SK-N-SH treated with all-trans-retinoic acid at 6 μM for 48 hours (cell line): ENCODE measurements around the gene TRIML1.

Experiments
- ATAC-seq: fragments of 200-7000 bp; cut with Tn5 transposase; 3 replicates; pipeline ENCODE4 v1.9.1; 2020; ENCODE audit warnings: mild to moderate bottlenecking, moderate library complexity
- BACH2 ChIP-seq: fragments of 250-450 bp; sonication (Bioruptor Pico); IDR thresholded peaks from 2 replicates; pipeline ENCODE4 v1.9.0; 2021; ENCODE audit warnings: mild to moderate bottlenecking, borderline replicate concordance
- CSDC2 ChIP-seq: fragments of 250-450 bp; sonication (Bioruptor Pico); IDR thresholded peaks from 2 replicates; pipeline ENCODE4 v1.5.0; 2020; ENCODE audit warnings: mild to moderate bottlenecking, moderate library complexity
- ESRRG ChIP-seq: fragments of 250-450 bp; sonication (Bioruptor Pico); IDR thresholded peaks from 2 replicates; pipeline ENCODE4 v1.6.1; 2021; ENCODE audit warnings: mild to moderate bottlenecking
- GLIS3 ChIP-seq: fragments of 250-450 bp; sonication (Bioruptor Pico); IDR thresholded peaks from 2 replicates; pipeline ENCODE4 v1.5.0; 2020; ENCODE audit warnings: mild to moderate bottlenecking, moderate library complexity
- ISL1 ChIP-seq: fragments of 250-450 bp; sonication (Bioruptor Pico); IDR thresholded peaks from 2 replicates; pipeline ENCODE4 v2.1.2; 2022; ENCODE audit warnings: mild to moderate bottlenecking, moderate library complexity
- OSR1 ChIP-seq: fragments of 250-450 bp; sonication (Bioruptor Pico); IDR thresholded peaks from 2 replicates; pipeline ENCODE4 v1.8.0; 2022; ENCODE audit warnings: moderate library complexity, mild to moderate bottlenecking, inconsistent platforms
- PPARA ChIP-seq: fragments of 250-450 bp; sonication (Bioruptor Pico); IDR thresholded peaks from 2 replicates; pipeline ENCODE4 v1.5.0; 2020; ENCODE audit warnings: mild to moderate bottlenecking, borderline replicate concordance
- RARB ChIP-seq: fragments of 250-450 bp; sonication (Bioruptor Pico); IDR thresholded peaks from 2 replicates; pipeline ENCODE4 v1.8.0; 2021; ENCODE audit warnings: mild to moderate bottlenecking, moderate library complexity
- TCF4 ChIP-seq: fragments of 250-450 bp; sonication (Bioruptor Pico); IDR thresholded peaks from 2 replicates; pipeline ENCODE4 v1.8.0; 2021; ENCODE audit warnings: mild to moderate bottlenecking, moderate library complexity, borderline replicate concordance
- TOX ChIP-seq: fragments of 250-450 bp; sonication (Bioruptor Pico); IDR thresholded peaks from 2 replicates; pipeline ENCODE4 v1.8.0; 2021; ENCODE audit warnings: mild to moderate bottlenecking, moderate library complexity, borderline replicate concordance
- ZC3H10 ChIP-seq: fragments of 250-450 bp; sonication (Bioruptor Pico); IDR thresholded peaks from 2 replicates; pipeline ENCODE4 v1.5.1; 2021; ENCODE audit warnings: mild to moderate bottlenecking, moderate library complexity
- ZFP3 ChIP-seq: fragments of 250-450 bp; sonication (Bioruptor Pico); IDR thresholded peaks from 2 replicates; pipeline ENCODE4 v1.5.0; 2020; ENCODE audit warnings: mild to moderate bottlenecking, moderate library complexity
- ZFP30 ChIP-seq: fragments of 450-650 bp; formaldehyde crosslinking; IDR thresholded peaks from 2 replicates; pipeline ENCODE4 v1.5.0; 2022; ENCODE audit warnings: mild to moderate bottlenecking, moderate library complexity
- ZNF70 ChIP-seq: fragments of 450-650 bp; formaldehyde crosslinking; IDR thresholded peaks from 2 replicates; pipeline ENCODE4 v1.5.0; 2020; ENCODE audit warnings: mild to moderate bottlenecking, moderate library complexity
- ZNF8 ChIP-seq: fragments of 450-650 bp; formaldehyde crosslinking; IDR thresholded peaks from 2 replicates; pipeline ENCODE4 v1.5.0; 2020; ENCODE audit warnings: mild to moderate bottlenecking, moderate library complexity
- TF ChIP-seq, protein P1 (sequence below): fragments of 250-450 bp; sonication (Bioruptor Pico); IDR thresholded peaks from 2 replicates; pipeline ENCODE4 v1.5.1; 2021; ENCODE audit warnings: mild to moderate bottlenecking, moderate library complexity
- TF ChIP-seq, protein P2 (sequence below): fragments of 250-450 bp; sonication (Bioruptor Pico); IDR thresholded peaks from 2 replicates; pipeline ENCODE4 v1.8.0; 2020; ENCODE audit warnings: mild to moderate bottlenecking, moderate library complexity, borderline replicate concordance
- TF ChIP-seq, protein P3 (sequence below): fragments of 250-450 bp; sonication (Bioruptor Pico); IDR thresholded peaks from 2 replicates; pipeline ENCODE4 v1.5.0; 2020; ENCODE audit warnings: mild to moderate bottlenecking, moderate library complexity
- TF ChIP-seq, protein P4 (sequence below): fragments of 250-450 bp; sonication (Bioruptor Pico); IDR thresholded peaks from 2 replicates; pipeline ENCODE4 v1.5.1; 2020; ENCODE audit warnings: low read depth, mild to moderate bottlenecking, moderate library complexity
- TF ChIP-seq, protein P5 (sequence below): fragments of 250-450 bp; sonication (Bioruptor Pico); IDR thresholded peaks from 2 replicates; pipeline ENCODE4 v1.8.0; 2021; ENCODE audit warnings: low read depth, mild to moderate bottlenecking, moderate library complexity, borderline replicate concordance

TRIML1 gene, protein sequence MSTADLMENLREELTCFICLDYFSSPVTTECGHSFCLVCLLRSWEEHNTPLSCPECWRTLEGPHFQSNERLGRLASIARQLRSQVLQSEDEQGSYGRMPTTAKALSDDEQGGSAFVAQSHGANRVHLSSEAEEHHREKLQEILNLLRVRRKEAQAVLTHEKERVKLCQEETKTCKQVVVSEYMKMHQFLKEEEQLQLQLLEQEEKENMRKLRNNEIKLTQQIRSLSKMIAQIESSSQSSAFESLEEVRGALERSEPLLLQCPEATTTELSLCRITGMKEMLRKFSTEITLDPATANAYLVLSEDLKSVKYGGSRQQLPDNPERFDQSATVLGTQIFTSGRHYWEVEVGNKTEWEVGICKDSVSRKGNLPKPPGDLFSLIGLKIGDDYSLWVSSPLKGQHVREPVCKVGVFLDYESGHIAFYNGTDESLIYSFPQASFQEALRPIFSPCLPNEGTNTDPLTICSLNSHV

DNA sequence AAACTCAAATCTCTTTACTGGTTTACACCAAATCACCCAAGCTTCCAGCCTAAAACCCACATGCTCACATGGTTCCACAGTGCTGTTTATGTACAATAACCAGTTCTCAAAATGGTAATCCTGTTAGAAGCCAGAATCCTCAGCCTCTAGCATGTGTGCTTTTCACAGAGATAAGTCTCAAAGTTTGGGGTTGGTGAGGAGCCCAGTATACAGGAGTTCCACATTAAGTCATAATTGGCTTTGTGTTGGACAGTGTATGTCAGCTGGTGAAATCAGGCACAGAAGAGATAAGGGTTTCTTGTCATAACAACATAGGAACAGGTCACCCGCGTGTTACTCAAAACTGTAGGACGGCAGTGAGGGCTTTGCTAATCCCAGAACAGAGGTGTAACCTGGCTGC lies at the start of gene TRIML1:
TRIML1 (plus strand) TSS at position 301 of the 400 bp plus-strand sequence. CDS start 118 bp downstream, outside the sequence.
- TF ChIP-seq GLIS3 (CRISPR knock-in tag) = no peak
- no peak for TF ChIP-seq PPARA (CRISPR knock-in tag)
- TF ChIP-seq ZFP3 (CRISPR knock-in tag) = no peak
- no peak for TF ChIP-seq RARB (CRISPR knock-in tag)
- no peak for TF ChIP-seq ZNF8 (CRISPR knock-in tag)
- TF ChIP-seq, protein P1, sequence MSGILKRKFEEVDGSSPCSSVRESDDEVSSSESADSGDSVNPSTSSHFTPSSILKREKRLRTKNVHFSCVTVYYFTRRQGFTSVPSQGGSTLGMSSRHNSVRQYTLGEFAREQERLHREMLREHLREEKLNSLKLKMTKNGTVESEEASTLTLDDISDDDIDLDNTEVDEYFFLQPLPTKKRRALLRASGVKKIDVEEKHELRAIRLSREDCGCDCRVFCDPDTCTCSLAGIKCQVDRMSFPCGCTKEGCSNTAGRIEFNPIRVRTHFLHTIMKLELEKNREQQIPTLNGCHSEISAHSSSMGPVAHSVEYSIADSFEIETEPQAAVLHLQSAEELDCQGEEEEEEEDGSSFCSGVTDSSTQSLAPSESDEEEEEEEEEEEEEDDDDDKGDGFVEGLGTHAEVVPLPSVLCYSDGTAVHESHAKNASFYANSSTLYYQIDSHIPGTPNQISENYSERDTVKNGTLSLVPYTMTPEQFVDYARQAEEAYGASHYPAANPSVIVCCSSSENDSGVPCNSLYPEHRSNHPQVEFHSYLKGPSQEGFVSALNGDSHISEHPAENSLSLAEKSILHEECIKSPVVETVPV = no peak
- TF ChIP-seq, protein P2, sequence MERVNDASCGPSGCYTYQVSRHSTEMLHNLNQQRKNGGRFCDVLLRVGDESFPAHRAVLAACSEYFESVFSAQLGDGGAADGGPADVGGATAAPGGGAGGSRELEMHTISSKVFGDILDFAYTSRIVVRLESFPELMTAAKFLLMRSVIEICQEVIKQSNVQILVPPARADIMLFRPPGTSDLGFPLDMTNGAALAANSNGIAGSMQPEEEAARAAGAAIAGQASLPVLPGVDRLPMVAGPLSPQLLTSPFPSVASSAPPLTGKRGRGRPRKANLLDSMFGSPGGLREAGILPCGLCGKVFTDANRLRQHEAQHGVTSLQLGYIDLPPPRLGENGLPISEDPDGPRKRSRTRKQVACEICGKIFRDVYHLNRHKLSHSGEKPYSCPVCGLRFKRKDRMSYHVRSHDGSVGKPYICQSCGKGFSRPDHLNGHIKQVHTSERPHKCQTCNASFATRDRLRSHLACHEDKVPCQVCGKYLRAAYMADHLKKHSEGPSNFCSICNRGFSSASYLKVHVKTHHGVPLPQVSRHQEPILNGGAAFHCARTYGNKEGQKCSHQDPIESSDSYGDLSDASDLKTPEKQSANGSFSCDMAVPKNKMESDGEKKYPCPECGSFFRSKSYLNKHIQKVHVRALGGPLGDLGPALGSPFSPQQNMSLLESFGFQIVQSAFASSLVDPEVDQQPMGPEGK (CRISPR knock-in tag) = no peak
- TF ChIP-seq BACH2 (CRISPR knock-in tag) = no peak
- no peak for TF ChIP-seq OSR1 (CRISPR knock-in tag)
- TF ChIP-seq TCF4 = no peak
- no peak for TF ChIP-seq CSDC2 (CRISPR knock-in tag)
- no peak for ATAC-seq

DNA sequence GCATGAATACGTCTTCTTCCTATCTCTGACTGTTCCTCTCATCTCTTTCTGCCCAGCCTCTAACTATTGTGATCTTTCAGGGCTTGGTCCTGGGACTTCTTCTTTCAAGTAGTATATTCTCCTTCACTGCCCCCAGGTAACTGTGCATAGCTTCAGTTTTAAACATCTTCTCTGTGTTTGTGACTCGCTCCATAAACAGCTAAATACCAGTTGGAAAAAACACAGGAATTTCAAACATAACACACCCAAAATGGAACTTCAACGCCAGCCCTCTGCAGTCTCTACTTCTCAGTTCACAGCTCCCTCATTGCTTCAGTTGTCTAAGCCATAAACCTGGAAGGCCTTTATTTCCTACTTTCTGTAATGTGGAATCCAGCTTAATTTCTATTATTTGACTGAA lies 46.4 kb upstream of the TRIML1 start:
- no peak for ATAC-seq
- TF ChIP-seq ZC3H10 (no peak), OSR1 (CRISPR knock-in tag) (no peak), GLIS3 (CRISPR knock-in tag) (no peak), CSDC2 (CRISPR knock-in tag) (no peak), BACH2 (CRISPR knock-in tag) (no peak), ZFP30 (CRISPR knock-in tag) (no peak), ZNF70 (CRISPR knock-in tag) (no peak), ZFP3 (CRISPR knock-in tag) (no peak), TOX (CRISPR knock-in tag) (no peak), ESRRG (CRISPR knock-in tag) (no peak), RARB (CRISPR knock-in tag) (no peak), PPARA (CRISPR knock-in tag) (no peak), ISL1 (CRISPR knock-in tag) (no peak), TCF4 (no peak)
- TF ChIP-seq, protein P3, sequence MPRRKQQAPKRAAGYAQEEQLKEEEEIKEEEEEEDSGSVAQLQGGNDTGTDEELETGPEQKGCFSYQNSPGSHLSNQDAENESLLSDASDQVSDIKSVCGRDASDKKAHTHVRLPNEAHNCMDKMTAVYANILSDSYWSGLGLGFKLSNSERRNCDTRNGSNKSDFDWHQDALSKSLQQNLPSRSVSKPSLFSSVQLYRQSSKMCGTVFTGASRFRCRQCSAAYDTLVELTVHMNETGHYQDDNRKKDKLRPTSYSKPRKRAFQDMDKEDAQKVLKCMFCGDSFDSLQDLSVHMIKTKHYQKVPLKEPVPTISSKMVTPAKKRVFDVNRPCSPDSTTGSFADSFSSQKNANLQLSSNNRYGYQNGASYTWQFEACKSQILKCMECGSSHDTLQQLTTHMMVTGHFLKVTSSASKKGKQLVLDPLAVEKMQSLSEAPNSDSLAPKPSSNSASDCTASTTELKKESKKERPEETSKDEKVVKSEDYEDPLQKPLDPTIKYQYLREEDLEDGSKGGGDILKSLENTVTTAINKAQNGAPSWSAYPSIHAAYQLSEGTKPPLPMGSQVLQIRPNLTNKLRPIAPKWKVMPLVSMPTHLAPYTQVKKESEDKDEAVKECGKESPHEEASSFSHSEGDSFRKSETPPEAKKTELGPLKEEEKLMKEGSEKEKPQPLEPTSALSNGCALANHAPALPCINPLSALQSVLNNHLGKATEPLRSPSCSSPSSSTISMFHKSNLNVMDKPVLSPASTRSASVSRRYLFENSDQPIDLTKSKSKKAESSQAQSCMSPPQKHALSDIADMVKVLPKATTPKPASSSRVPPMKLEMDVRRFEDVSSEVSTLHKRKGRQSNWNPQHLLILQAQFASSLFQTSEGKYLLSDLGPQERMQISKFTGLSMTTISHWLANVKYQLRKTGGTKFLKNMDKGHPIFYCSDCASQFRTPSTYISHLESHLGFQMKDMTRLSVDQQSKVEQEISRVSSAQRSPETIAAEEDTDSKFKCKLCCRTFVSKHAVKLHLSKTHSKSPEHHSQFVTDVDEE (CRISPR knock-in tag) = no peak
- TF ChIP-seq, protein P4, sequence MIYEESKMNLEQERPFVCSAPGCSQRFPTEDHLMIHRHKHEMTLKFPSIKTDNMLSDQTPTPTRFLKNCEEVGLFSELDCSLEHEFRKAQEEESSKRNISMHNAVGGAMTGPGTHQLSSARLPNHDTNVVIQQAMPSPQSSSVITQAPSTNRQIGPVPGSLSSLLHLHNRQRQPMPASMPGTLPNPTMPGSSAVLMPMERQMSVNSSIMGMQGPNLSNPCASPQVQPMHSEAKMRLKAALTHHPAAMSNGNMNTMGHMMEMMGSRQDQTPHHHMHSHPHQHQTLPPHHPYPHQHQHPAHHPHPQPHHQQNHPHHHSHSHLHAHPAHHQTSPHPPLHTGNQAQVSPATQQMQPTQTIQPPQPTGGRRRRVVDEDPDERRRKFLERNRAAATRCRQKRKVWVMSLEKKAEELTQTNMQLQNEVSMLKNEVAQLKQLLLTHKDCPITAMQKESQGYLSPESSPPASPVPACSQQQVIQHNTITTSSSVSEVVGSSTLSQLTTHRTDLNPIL (CRISPR knock-in tag) = no peak
- TF ChIP-seq, protein P5, sequence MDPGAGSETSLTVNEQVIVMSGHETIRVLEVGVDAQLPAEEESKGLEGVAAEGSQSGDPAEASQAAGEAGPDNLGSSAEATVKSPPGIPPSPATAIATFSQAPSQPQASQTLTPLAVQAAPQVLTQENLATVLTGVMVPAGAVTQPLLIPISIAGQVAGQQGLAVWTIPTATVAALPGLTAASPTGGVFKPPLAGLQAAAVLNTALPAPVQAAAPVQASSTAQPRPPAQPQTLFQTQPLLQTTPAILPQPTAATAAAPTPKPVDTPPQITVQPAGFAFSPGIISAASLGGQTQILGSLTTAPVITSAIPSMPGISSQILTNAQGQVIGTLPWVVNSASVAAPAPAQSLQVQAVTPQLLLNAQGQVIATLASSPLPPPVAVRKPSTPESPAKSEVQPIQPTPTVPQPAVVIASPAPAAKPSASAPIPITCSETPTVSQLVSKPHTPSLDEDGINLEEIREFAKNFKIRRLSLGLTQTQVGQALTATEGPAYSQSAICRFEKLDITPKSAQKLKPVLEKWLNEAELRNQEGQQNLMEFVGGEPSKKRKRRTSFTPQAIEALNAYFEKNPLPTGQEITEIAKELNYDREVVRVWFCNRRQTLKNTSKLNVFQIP = no peak
- TF ChIP-seq, protein P1 = no peak
- TF ChIP-seq, protein P2 (CRISPR knock-in tag) = no peak
